AG10803 (cell line): Measurements from ENCODE around the gene MANBA.

ENCODE experiments used
- DNase-seq: peaks from one replicate; pipeline ENCODE4 v3.0.0; 2010; ENCODE audit warnings: low read depth
- H3K4me3 ChIP-seq: 2 replicates; pipeline ENCODE4 v1.5.1; 2011; ENCODE audit warnings: mild to moderate bottlenecking, low read length, control low read depth
- TF ChIP-seq, protein P1 (sequence below): conservative IDR thresholded peaks from 2 replicates; pipeline ENCODE4 v1.5.1; 2011; ENCODE audit warnings: mild to moderate bottlenecking, low read length, control low read depth, inconsistent platforms

The MANBA gene

DNA sequence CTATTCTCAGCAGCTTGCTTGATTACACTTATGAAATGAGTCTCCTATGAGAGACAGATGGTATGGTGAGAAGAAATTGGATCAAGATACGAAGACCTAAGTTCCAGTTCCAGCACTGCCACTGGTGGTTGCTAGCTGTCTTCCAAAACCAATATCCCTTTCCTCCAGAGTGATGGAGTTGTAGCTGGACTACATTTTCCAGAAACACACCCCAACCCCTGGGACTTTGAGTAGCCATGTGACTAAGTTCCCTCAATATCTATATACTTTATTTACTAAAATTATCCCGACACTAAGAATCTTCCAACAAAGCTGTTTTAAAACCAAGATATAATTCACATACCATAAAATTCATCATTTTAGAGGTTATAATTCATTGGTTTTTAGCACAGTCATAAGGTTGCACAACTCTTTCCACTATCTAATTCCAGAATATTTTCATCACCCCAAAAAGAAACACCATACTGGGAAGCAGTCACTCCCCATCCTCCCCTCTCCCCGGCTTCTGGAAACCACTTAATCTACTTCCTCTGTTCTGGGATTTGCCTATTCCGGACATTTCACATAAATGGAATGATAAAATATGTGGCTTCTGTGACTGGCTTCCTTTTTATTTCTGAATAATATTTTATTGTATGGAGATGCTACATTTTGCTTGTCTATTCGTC lies 118.0 kb downstream of the MANBA start:
- H3K4me3 ChIP-seq, result no peak overlapping the region
- TF ChIP-seq, protein P1, sequence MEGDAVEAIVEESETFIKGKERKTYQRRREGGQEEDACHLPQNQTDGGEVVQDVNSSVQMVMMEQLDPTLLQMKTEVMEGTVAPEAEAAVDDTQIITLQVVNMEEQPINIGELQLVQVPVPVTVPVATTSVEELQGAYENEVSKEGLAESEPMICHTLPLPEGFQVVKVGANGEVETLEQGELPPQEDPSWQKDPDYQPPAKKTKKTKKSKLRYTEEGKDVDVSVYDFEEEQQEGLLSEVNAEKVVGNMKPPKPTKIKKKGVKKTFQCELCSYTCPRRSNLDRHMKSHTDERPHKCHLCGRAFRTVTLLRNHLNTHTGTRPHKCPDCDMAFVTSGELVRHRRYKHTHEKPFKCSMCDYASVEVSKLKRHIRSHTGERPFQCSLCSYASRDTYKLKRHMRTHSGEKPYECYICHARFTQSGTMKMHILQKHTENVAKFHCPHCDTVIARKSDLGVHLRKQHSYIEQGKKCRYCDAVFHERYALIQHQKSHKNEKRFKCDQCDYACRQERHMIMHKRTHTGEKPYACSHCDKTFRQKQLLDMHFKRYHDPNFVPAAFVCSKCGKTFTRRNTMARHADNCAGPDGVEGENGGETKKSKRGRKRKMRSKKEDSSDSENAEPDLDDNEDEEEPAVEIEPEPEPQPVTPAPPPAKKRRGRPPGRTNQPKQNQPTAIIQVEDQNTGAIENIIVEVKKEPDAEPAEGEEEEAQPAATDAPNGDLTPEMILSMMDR, result no peak
- DNase-seq, result peak; percentile 51

DNA sequence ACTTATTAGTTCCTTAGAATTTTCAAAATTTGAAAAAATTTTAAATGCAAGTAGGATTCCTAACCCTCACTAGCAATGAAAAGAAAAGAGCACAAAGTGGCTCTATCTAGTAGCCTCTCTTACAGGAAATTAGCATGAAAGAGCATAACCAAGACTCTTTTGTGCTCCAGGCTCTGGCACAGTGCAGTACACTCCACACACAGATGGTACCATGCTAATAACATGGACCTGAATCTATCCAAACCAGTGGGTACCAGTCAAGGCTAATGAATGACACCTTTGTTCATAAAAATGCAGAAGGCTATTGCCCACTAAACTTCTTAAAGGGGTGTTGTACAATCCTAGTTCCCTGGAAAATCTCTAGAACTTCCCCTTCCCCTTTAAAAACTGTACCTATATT lies 119.0 kb downstream of the MANBA start:
- TF ChIP-seq, protein P1, result no peak
- H3K4me3 ChIP-seq, result no peak overlapping the region

DNA sequence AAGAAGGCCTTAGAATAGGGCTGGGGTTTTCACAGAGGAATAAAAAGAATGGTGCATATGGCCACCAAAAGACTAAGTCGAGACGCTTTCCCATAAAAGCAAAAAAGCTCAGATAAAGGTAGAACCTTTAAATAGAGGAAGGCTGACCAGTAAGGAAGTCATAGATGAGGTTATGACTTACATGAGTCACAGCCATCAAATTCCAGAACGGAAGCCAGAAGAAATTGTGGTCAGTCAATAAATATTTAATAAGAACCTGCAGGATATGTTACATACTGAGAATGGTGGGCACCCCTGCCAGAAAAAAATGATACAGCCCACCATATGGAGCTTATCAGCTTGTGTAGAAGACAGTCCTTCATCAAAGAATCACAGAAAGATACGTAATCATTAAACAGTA lies 120.1 kb downstream of the MANBA start:
- TF ChIP-seq, protein P1, result no peak
- peak; percentile 47 for DNase-seq
- no peak overlapping the region for H3K4me3 ChIP-seq

More for the DNA sequence above, 119.0 kb downstream of the MANBA start:
- DNase-seq, result no peak

DNA sequence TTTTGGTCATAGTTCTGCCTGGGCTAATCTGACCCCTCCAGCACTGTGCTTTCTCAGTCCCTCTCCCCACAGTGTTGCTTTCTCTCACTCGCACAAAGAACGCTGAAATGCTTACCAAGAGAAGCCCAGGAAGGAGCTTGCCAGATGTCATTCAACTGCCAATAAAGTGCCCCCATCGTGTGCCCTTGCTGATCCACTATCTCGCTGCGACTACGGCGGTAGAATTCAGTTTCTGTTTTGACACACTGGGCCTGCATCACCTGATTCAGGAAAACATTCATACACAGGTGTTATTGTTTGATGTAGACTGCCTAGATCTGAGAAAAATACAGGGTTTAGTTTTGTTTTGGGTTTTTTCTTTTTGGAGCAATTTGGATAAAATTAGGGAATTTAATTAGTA lies 121.2 kb downstream of the MANBA start:
- no peak overlapping the region for H3K4me3 ChIP-seq
- no peak for DNase-seq
- TF ChIP-seq, protein P1, result no peak

DNA sequence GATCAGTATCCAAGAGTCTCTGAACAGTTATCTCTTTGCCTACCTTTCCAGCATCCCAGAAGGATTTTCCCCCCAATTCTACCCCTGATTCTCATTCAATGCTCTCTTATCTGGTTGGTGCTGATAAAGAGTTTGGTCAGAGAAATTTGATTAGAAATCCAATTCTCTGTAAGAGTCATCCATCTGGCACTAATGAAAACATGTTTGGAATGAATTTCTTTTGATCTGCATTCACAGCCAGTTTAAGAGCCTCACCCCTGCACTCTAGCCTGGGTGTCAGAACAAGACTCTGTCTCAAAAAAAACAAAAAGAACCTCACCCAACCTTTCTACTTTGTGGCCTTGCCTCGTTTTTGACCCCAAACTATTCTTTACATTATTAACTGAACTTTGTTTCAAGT lies 122.1 kb downstream of the MANBA start:
- TF ChIP-seq, protein P1, result no peak
- H3K4me3 ChIP-seq, result no peak overlapping the region
- no peak for DNase-seq

DNA sequence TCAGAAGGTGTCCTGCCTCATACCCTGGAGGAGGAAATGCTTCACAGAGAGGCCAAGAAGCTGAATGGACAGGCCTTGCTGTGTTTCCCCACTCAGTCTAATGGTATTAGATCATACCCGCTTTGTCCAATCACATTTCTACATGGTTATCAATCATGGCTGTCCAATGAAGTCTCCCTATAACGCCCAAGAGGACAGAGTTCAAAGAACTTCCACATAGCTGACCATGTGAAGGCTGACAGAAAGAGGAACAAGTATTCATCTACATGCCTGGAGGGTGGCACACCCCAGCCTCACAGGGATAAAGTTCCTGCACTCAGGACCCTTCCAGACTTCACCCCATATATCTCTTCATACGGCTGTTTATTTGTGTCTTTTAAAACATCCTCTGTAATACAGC lies 123.4 kb downstream of the MANBA start:
- DNase-seq, result no peak
- H3K4me3 ChIP-seq, result no peak overlapping the region
- TF ChIP-seq, protein P1, result no peak

DNA sequence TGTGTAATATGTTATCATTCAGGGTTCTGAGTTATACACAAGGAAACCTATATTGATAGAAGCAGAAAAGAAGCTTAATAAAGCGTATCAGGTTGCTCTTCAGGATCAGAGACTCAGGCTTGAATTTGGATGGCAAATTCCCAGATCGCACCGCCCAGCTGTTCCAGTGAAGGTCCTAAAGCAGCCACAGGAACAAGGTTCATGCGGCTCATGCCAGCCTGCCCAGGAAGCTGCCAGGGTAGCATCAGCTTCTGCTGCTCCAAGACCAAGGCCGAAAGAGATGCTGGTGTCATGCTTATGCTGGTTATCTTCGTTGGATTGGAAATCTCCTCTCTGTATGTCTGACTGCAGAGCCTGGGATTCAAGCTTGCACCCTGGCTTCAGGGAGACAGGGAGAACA lies 127.7 kb downstream of the MANBA start:
- no peak overlapping the region for H3K4me3 ChIP-seq
- DNase-seq, result no peak
- TF ChIP-seq, protein P1, result no peak
